OCI-M1 (cell line): ENCODE measurements around the gene CASZ1.

Experiments used
- DNase-seq: peaks from one replicate; lab custom pipeline; 2025; lab: John Stamatoyannopoulos, UW

Gene CASZ1

GRCh38 chr1:10727751-10728232, 68.7 kb downstream of the CASZ1 start:
- no peak for DNase-seq

- DNase-seq = no peak
These were observed 70.1 kb downstream of the CASZ1 start for GRCh38 chr1:10726355-10726754.

GRCh38 chr1:10724948-10725847, 71.2 kb downstream of the CASZ1 start:
- DNase-seq = no peak

GRCh38 chr1:10724511-10724910, 71.9 kb downstream of the CASZ1 start:
- DNase-seq = no peak

GRCh38 chr1:10724052-10724494, 72.4 kb downstream of the CASZ1 start:
- no peak for DNase-seq

- DNase-seq = no peak
These were observed 73.1 kb downstream of the CASZ1 start for GRCh38 chr1:10723317-10723716.

GRCh38 chr1:10722803-10723202, 73.6 kb downstream of the CASZ1 start:
- no peak for DNase-seq

- peak; percentile 29 for DNase-seq
These were observed 74.8 kb downstream of the CASZ1 start for GRCh38 chr1:10721381-10722321.

- no peak for DNase-seq
These were observed 75.8 kb downstream of the CASZ1 start for GRCh38 chr1:10720635-10721034.

GRCh38 chr1:10718083-10718415, 78.4 kb downstream of the CASZ1 start:
- no peak for DNase-seq

- peak; percentile 83 for DNase-seq
These were observed 79.0 kb downstream of the CASZ1 start for GRCh38 chr1:10717296-10718082.

GRCh38 chr1:10716840-10717239, 79.6 kb downstream of the CASZ1 start:
- DNase-seq = peak; percentile 48

GRCh38 chr1:10714337-10715114, 81.9 kb downstream of the CASZ1 start:
- no peak for DNase-seq

- no peak for DNase-seq
These were observed 82.8 kb downstream of the CASZ1 start for GRCh38 chr1:10713614-10714013.

GRCh38 chr1:10712568-10713362, 83.7 kb downstream of the CASZ1 start:
- DNase-seq = no peak

GRCh38 chr1:10710489-10710888, 86.0 kb downstream of the CASZ1 start:
- DNase-seq = no peak

GRCh38 chr1:10709646-10710045, 86.8 kb downstream of the CASZ1 start:
- DNase-seq = no peak

- no peak for DNase-seq
These were observed 87.3 kb downstream of the CASZ1 start for GRCh38 chr1:10709165-10709564.

GRCh38 chr1:10708757-10709156, 87.7 kb downstream of the CASZ1 start:
- no peak for DNase-seq

GRCh38 chr1:10707208-10707607, 89.2 kb downstream of the CASZ1 start:
- no peak for DNase-seq
